Ammon's horn (tissue), 1 donor: ENCODE results near the gene SLC22A2.
"Not testable (repeated sequence)": the region's sequence is repeated elsewhere in the genome, so short reads cannot be mapped to it uniquely, and the experiment has no call there.

Experiments used
- DNase-seq: peaks from one replicate; pipeline ENCODE4 v3.0.0-alpha.2; 2016; ENCODE audit warnings: low spot score

The SLC22A2 gene

GRCh38 chr6:160258346-160259142 lies at the start of gene SLC22A2:
SLC22A2 (minus strand) TSS chr6:160258821; CDS start chr6:160258757, 64 bp downstream.
- no peak for DNase-seq

GRCh38 chr6:160305926-160306713 lies 47.5 kb upstream of the SLC22A2 start:
- peak; percentile 74 for DNase-seq

- DNase-seq, result no peak
Measured at GRCh38 chr6:160303806-160304205, 45.2 kb upstream of the SLC22A2 start.

- not testable (repeated sequence) for DNase-seq
Measured at GRCh38 chr6:160302431-160303082, 43.9 kb upstream of the SLC22A2 start.

GRCh38 chr6:160301339-160301738 lies 42.7 kb upstream of the SLC22A2 start:
- no peak for DNase-seq

GRCh38 chr6:160300076-160300695 lies 41.6 kb upstream of the SLC22A2 start:
- DNase-seq, result no peak

GRCh38 chr6:160299559-160299958 lies 40.9 kb upstream of the SLC22A2 start:
- DNase-seq, result no peak

- no peak for DNase-seq
Measured at GRCh38 chr6:160298121-160298520, 39.5 kb upstream of the SLC22A2 start.

GRCh38 chr6:160297310-160297709 lies 38.7 kb upstream of the SLC22A2 start:
- DNase-seq, result no peak

GRCh38 chr6:160293844-160294243 lies 35.2 kb upstream of the SLC22A2 start:
- no peak for DNase-seq

GRCh38 chr6:160285541-160286105 lies 27.0 kb upstream of the SLC22A2 start:
- no peak for DNase-seq

GRCh38 chr6:160284575-160284974 lies 26.0 kb upstream of the SLC22A2 start:
- DNase-seq, result no peak

- DNase-seq, result no peak
Measured at GRCh38 chr6:160282444-160282843, 23.8 kb upstream of the SLC22A2 start.

- no peak for DNase-seq
Measured at GRCh38 chr6:160279850-160280249, 21.2 kb upstream of the SLC22A2 start.

- no peak for DNase-seq
Measured at GRCh38 chr6:160278786-160279310, 20.2 kb upstream of the SLC22A2 start.

- DNase-seq, result no peak
Measured at GRCh38 chr6:160278311-160278710, 19.7 kb upstream of the SLC22A2 start.

GRCh38 chr6:160277546-160277945 lies 18.9 kb upstream of the SLC22A2 start:
- peak; percentile 39 for DNase-seq

GRCh38 chr6:160277144-160277543 lies 18.5 kb upstream of the SLC22A2 start:
- no peak for DNase-seq

- DNase-seq, result no peak
Measured at GRCh38 chr6:160276126-160276525, 17.5 kb upstream of the SLC22A2 start.

- peak; percentile 47 for DNase-seq
Measured at GRCh38 chr6:160275511-160276003, 16.9 kb upstream of the SLC22A2 start.

GRCh38 chr6:160274871-160275510 lies 16.4 kb upstream of the SLC22A2 start:
- DNase-seq, result peak; percentile 59
